ENCODE results near the gene LGMN.
"Not testable (repeated sequence)": the region's sequence is repeated elsewhere in the genome, so short reads cannot be mapped to it uniquely, and the experiment has no call there.

The LGMN gene

DNA sequence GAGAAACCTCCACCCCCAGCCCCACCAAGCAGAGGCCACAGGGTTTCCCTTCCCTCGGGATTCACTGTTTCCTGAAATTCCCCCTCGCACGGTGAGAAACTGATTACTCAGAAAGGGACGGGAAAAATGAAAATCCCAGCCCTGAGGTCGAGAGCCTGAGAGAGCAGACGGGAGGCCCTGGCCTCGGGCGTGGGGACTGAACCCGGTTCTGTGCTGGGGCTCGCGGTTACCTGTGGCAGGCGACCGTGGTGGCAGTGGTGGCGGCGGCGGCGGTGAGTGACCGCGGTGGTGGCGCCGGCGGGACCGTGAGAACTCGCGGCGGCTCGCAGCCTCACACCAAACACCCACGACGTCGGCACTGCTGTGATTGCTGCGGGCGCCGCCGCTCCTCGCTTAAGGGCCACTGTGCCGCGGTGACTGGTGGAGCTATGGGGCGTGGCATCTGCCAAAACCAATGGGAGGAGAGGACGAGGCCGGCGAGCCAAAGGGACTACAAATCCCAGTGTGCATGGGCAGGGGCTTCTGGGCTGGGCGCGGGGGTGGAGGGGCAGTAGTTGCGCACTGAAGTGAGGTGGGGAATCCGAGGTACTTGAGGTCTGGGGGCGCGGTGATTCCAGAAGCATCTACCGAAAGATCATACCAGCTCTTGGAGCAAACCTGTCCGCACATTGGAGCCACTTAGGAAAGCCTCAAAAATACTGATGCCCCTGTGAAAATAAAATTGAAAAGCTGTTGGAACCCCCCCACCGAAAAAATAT, at the start of gene LGMN:
Gene LGMN (minus strand): TSS at position 369 of the 758 bp plus-strand sequence. CDS start 15,841 bp downstream, outside the sequence.
- DNase-seq: peak; percentile 82 to 89 (median 85)

DNA sequence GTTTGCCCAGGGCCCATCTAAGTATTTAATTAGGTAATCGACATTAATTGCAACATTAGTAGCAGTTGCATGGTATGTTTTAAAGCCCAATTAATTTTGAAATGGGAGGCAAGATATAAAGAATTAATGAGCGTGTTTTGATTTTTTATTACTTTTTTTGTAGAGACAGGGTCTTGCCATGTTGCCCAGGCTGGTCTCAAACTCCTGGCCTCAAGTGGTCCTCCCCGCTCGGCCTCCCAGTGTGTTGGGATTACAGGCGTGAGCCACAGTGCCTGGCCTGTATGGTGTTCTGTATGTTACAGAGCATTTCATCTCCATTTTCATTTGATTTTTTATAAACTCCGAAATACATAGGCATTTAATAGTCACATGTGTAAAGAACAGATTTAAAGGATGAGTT, 46.5 kb upstream of the LGMN start:
- DNase-seq: no peak

DNA sequence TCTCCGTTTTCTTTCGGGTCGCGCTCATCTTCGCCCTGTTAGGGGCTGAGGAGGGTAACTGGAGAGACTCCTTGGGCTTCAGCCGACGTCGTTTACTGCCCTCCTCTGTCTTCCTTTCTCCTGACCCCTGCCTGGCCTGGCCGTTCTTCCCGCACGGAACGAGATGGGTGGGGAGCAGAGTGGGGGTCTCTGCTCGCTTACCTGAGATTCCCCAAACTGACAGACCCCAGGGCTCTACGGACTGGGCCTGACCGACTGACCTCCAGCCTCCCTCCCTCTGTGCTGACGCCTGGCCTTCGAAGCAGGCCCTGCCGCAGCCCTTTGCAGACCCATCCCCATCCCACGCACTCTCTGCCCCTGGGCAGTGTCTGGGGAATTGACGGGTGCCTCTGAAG, 46.1 kb upstream of the LGMN start:
- DNase-seq: peak in 1 of 6 experiments; percentile 11

DNA sequence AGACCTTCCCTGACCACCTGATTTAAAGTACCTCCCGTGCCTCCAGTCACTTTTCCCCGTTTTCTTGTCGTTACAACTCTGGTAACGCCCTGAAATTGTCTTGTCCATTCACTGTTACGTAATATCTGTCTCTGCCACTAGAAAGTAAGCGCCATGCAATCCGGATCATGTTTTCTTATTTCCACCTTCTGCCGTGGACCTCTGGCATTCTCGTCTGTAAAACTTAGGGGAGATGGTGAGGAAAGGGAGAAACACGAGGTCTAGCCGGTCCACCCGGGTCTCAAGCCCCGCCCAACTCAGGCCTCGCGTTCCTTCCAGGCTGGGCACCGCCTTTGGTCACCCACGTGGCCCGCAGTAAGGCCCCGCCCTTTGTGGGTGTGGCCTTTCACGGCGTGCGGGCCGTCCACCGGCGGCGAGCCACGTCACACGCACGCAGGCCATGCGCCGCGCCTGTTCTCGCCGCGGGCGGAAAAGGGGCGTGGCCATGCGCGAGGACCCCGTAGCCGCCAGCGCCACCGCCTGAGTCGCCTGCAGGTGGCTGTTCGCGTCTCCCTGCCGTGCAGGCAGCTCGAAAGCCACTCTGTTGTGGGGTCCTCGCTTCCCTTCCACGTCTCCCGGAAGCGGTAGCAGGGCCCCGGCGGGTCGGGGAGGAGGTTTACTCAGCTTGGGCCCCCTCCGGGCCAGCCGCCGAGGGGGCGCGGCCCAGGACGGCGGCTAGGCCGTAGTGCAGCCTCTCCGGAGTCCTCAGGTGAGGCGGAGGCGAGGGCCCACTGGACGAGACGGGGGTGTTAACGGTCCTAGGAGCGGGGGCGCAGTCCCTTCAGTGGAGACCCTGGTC, 45.5 kb upstream of the LGMN start, which contains the start of gene GOLGA5:
Gene GOLGA5 (plus strand): TSS at position 597 of the 838 bp plus-strand sequence. CDS start 3,133 bp downstream, outside the sequence.
- peak; percentile 97 to 99 (median 98) for DNase-seq

DNA sequence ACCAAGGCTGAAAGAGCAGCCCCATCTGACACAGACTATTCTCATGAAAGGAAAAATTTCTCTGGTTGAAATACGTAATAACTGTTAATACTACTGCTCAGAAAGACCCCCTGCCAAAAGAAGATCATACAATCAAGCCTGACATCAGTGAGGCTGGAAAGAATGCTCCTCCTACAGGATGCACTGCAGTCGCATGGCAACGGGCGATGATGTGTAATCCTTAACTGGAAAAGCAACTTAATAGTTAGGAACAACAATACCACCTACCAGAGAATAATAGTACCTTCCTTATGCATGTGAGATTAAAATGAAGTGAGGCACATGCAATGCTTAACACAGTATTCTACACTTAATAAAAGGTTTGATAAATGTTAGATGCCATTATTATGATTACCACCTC, 44.5 kb upstream of the LGMN start:
- DNase-seq: no peak

DNA sequence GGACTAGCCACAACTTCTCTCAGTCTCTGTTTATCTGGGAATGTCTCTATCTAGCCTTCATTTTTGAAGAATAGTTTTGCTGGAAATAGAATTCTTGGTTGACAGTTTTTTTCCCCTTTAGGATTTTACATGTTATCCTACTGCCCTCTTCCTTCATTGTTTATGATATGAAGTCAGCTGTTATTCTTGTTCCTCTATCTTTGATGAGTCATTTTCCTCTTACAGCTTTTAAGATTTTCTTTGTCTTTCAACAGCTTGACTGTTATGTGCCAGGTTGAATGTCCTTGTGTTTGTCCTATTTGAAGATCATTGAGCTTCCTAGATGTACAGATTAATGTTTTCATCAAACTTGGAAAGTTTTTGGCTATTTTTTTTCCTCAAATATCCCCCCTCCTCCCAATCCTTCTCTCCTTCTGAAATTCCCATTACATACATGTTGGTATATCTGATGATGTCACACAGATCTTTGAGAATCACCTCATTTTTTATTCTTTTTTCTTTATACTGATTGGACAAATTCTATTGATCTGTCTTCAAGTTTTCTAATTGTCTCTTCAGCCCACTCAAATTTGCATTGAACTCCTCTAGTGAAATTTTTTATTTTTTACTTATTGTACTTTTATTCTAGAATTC, 41.1 kb upstream of the LGMN start:
- no peak for DNase-seq

DNA sequence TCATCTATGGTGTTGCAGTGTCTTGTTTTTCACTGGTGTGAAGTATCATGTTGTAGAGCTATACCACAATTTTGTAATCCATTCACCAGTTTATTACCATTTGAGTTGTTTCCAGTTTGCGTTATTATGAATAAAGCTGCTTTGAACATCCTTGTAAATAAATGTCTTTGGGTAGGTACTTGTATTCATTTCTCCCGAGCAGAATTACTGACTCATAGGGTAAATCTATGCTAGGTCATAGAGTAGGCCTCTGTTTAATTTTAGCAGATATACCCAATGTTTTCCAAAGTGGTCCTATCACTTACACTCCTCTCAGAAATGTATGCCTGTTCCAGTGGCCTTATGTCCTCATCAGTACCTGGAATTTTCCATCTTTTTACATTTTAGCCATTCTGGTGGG, 39.1 kb upstream of the LGMN start:
- no peak for DNase-seq

DNA sequence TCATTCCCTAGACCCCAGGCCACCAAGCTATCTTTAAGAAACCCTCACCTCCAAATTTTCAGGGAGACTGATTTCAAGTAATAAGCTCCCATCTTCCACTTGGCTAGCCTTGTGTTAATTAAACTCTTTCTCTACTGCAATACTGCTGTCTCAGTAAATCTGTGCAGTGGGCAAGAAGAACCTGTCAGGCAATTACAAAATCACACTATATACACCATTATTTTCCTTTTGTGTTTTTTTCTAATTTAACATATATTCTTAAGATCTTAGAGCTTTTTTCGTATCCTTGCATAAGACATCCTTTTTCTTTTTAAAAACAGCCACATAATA, 38.0 kb upstream of the LGMN start:
- no peak for DNase-seq

DNA sequence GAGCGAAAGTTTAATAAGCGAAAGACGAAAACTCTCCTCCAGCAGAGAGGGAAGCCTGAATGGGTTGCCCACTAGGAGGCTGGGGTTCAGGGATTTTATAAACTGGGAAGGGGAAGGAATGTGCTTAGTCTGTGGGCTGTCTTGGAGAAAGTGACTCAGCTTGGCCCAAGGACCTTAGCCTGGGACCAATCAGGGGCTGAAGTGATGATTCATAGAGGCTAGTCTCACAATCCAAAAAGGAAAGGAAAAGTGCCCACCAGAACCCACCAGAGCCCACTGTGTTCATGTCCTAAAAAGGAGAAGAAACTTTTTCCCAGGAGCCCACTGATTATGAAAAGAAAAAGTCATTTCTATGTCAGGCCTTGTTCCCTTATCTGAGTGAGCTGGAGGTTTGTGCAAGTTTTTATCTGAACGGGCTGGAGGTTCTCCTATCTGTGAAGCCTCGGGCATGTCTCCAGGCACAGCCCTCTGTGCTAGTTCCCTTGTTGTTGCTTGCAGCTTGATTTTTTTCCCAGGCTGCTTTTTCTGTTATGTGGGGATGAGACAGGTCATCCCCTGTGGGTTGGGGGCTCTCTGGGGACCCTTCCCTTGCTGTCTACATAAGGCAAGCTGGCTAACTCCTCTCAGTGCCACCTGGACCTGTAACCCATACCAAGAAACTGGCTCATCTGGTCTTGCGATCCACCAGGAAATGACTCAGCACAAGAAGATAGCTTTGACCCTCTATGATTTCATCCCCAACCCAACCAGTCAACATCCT, 37.4 kb upstream of the LGMN start:
- no peak for DNase-seq

DNA sequence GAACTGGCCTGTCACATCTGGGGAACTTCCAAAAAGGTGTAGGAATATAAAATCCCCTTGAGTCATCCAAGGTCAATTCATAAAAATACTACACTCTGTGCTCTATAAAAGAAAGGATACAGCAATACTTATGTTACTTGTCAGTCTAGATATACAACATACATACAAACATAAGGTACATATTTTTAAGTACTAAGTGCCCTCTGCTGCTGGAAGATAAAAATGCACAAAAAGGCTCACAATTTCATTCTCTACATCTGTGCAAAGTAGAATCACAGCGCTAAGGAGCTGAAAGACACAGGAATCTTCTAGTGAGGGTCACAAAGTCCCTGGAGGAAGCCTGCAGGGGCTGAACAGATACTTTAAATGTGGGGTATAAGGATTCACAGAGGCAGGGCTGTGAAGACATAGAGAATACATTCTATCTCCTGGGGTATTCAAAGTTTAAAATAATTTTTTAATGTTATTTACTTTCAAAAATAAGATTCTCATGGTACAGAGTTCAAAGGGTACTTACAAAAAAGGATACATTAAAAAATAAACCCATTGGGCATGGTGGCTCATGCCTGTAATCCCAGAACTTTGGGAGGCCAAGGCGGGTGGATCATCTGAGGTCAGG, 35.5 kb upstream of the LGMN start:
- peak in 3 of 6 experiments; percentile 31 to 44 (median 37) for DNase-seq

DNA sequence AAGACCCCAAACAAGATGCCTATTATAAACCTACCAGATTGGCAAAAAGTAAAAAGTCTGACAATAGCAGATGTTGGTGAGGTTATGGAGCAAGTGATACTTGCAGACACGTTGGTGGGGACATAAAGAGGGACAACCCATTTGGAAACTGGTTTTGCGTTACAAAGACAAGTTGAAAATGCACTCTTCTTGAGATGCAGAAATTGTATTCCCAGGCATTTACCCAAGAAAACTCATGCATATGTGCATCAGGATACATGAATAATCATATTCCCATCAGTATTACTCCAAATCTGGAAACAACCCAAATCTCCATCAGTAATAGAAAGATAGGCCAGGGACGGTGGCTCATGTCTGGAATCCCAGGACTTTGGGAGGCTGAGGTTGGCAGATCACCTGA, 32.9 kb upstream of the LGMN start:
- no peak for DNase-seq

DNA sequence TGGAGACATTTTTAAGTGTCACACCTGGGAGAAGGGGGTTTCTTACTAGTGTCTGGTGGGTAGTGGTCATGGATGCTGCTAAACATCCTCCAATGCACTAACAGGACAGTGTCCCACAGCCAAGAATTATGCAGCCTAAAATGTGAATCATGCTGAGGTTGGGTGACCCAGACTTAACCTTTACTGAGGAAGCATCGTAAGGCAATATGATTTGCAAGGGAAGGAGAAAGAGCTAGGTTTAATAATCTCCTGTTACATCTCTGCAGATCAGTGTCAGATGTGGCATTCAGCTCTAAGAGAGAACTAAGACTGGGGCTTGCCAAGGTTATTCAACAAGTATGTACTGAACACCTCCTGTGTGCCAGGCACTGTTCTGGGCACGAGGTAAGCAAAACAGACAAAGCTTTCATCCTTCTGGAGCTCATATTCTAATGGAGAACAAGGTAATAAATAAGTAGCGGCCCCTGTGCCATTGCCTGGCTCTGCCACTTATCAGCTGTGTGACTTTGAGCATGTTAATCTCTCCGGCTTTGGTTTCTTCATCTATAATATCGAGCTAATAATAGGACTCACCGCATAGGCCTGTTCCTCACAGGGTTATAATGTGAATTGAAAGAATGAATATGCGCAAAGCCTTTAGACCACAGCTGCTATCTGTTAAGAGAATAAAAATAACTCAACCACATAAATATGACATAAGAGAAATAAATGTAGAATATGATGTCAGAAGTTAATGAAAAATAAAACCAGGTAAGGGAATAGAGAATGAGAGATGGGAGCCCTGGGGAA, 32.2 kb upstream of the LGMN start:
- no peak for DNase-seq

DNA sequence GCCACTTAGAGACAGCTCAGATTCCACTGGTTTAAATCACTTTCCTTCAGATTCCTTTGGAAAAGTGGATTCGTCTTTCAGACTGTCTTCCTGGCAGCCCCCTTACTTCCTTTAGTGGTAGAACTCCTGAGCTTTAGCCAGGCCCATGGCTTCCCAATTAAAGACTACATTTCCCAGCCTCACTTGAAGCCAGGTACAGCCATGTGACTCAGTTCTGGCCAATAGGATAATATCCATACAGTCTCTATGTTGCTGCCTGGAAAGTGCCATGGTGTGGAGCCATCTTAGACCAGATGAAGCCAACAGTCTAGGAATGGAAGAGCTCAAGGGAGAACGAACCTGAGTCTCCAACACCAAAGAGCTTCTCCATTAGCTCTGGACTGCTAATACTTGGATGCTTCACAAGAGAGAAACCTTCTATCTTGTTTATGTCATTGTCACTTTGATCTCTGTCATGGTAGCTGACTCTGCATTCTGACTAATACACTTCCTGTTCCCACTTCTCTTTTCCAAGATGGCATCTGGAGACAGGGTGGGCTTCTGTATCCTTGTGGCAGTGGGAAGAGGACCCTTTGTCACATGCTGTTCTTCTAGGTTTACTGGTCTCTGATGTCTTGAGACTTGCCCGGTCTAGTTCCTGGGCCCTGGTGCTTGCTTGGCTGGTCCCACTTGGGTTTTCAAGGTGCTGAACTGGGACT, 30.6 kb upstream of the LGMN start:
- DNase-seq: not testable (repeated sequence)

DNA sequence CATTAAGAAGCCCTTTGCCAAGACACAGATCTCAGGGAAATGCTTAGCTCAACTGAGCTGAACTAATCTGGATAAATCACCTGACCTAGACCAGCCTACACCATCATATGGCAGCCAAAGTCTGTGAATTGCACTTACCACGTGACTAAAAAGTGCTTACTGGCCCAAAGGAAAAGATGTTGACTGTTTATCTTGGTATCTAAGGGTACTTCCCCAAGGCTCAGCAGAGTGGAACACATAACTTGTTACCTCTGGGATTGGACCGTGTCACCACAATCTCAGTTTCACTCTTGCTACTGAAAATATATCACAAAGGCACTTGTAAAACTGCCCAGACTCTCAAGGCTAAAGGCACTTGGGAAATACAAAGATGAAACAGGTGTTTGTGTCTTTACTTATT, 26.9 kb upstream of the LGMN start:
- DNase-seq: not testable (repeated sequence)

DNA sequence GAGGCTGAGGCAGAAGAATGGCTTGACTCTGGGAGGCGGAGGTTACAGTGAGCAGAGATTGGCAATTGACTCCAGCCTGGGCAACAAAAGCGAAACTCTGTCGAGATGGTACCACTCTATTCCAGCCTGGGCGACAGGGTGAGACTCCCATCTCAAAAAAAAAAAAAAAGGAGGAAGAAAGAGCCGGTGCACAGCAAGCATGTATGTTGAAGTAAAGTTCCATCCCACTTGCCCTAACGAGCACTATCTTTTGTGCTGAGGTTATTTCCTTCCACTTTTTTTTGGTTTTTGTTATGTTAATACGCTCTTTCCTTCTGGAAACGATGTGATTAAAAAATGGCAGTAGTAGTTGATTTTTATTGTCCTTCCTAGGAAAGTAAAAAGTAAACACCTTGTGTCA, 26.1 kb upstream of the LGMN start:
- DNase-seq: no peak

DNA sequence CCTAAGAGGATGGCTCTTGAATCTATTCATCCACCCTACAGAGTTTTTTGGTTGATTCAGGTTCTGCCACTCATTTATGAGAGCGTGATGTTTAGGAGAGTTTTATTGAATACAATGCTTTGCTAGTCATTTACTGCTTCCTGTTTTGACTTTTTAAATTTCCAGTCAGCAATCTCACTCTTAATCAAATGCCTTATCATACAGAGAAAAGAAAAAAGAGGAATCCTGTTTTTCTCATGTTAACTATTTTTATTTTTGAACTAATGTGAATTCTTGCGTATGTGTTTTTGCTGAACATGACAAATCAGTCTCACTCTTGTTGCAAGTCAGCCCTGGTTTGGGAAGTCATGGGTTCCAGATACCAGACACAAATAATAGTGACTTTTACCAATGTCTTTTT, 22.1 kb upstream of the LGMN start:
- DNase-seq: no peak

DNA sequence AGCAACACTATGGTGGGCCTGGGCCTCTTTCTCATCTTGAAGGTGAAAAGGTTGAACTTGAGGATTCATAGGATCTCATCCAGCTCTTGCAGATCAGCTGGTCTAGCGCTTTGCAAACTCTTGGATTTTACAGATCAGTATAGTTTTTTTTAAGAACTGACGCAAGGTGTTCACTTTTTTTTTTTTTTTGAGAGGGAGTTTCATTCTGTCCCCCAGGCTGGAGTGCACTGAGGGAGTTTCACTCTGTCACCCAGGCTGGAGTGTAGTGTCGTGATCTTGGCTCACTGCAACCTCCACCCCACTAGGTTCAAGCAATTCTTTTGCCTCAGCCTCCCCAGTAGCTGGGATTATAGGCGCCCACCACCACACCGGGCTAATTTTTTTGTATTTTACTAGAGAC, 20.4 kb upstream of the LGMN start:
- no peak for DNase-seq

DNA sequence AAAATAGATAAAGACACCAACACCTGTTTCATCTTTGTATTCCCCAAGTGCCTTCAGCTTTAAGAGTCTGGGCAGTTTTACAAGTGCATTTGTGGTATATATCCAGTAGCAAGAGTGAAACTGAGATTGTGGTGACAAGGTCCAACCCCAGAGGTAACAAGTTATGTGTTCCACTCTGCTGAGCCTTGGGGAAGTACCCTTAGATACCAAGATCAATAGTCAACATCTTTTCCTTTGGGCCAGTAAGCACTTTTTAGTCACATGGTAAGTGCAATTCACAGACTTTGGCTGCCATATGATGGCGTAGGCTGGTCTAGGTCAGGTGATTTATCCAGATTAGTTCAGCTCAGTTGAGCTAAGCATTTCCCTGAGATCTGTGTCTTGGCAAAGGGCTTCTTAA, 19.8 kb upstream of the LGMN start:
- DNase-seq: not testable (repeated sequence)

DNA sequence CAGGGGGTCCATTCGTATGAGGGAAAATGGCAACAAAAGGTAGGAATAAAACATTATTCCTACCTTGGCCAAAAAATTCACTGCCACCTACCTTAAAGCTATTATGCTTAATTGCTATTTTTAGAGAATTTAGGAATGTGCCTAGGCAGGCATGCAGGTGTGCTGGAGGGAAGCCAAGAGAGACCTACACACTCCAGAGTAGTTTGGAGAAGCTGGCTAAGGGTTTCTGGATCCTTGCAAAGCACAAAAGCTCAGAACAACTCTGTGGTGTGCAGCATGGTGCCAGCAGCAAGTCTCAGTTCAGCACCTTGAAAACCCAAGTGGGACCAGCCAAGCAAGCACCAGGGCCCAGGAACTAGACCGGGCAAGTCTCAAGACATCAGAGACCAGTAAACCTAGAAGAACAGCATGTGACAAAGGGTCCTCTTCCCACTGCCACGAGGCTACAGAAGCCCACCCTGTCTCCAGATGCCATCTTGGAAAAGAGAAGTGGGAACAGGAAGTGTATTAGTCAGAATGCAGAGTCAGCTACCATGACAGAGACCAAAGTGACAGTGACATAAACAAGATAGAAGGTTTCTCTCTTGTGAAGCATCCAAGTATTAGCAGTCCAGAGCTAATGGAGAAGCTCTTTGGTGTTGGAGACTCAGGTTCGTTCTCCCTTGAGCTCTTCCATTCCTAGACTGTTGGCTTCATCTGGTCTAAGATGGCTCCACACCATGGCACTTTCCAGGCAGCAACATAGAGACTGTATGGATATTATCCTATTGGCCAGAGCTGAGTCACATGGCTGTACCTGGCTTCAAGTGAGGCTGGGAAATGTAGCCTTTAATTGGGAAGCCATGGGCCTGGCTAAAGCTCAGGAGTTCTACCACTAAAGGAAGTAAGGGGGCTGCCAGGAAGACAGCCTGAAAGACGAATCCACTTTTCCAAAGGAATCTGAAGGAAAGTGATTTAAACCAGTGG, 15.5 kb upstream of the LGMN start:
- not testable (repeated sequence) for DNase-seq

DNA sequence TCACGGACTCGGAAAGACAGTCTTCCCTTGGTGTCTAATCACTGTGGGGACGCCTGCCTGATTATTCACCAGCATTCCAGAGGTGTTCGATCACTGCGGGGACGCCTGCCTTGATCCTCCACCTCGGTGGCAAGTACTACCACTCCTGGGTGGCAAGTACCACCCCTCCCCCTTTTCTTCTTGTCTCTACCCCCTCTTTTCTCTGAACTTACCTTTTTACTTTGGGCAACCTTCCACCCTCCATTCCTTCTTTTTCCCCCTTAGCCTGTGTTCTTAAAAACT, 12.0 kb upstream of the LGMN start:
- DNase-seq: no peak

Measured in stimulated activated naive CD4-positive, alpha-beta T cell (primary cell).